Kidney (tissue), 14 donors: ENCODE results near the gene PDE6D. TPM values are rescaled to one million over a fixed set of nuclear protein-coding genes. Genes with fewer than 3 reads are reported as not detected.

Experiments
- DNase-seq, 5 donors: peaks; one replicate each; pipeline ENCODE4 v3.0.0-alpha.2; 2013 to 2020
- FAIRE-seq: peaks from 2 replicates; lab custom pipeline; 2012; peaks lifted over from hg19 to GRCh38; lab: Jason Lieb, UNC
- H3K27ac ChIP-seq, 2 donors: one replicate each; pipeline ENCODE4 v1.7.0; 2013; ENCODE audit warnings: low read depth in 2 of 2, low read length in 2 of 2, inconsistent platforms in 1 of 2
- H3K27me3 ChIP-seq: one replicate; pipeline ENCODE4 v1.7.1; 2013; ENCODE audit warnings: low read length, inconsistent platforms; ENCODE audit not compliant: control insufficient read depth, insufficient read depth
- H3K36me3 ChIP-seq, 3 donors: one replicate each; pipeline versions ENCODE4 v1.7.0 to v1.7.1; 2013; ENCODE audit warnings: low read length in 3 of 3, control low read depth in 1 of 3, inconsistent platforms in 1 of 3; ENCODE audit not compliant: insufficient read depth in 3 of 3, control insufficient read depth in 2 of 3
- H3K4me1 ChIP-seq, 3 donors: one replicate each; pipeline versions ENCODE4 v1.7.0 to v1.7.1; 2013; ENCODE audit warnings: low read length in 3 of 3, inconsistent platforms in 1 of 3, low read depth in 1 of 3; ENCODE audit not compliant: control insufficient read depth in 2 of 3, insufficient read depth in 2 of 3
- H3K4me3 ChIP-seq, 3 donors: one replicate each; pipeline versions ENCODE4 v1.7.0 to v1.8.1; 2013; ENCODE audit warnings: low read length in 3 of 3, control low read depth in 1 of 3, inconsistent platforms in 1 of 3
- H3K9ac ChIP-seq, 3 donors: one replicate each; pipeline versions ENCODE4 v1.7.0 to v1.7.1; 2013; ENCODE audit warnings: low read length in 3 of 3, control low read depth in 1 of 3, inconsistent platforms in 1 of 3
- H3K9me3 ChIP-seq, 3 donors: one replicate each; pipeline versions ENCODE4 v1.7.0 to v1.7.1; 2013; ENCODE audit warnings: low read length in 3 of 3, control low read depth in 1 of 3, inconsistent platforms in 1 of 3; ENCODE audit not compliant: control insufficient read depth in 2 of 3, insufficient read depth in 1 of 3
- CTCF ChIP-seq: IDR thresholded peaks from 3 replicates; pipeline ENCODE4 v1.5.1; 2012; ENCODE audit warnings: mild to moderate bottlenecking, moderate library complexity, borderline replicate concordance; ENCODE audit not compliant: insufficient read depth; ENCODE audit errors: extremely low read depth
- intact Hi-C: fragments of 100-400 bp; cut with DNase I; formaldehyde crosslinking; loops from one replicate; pipeline ENCODE4 v1.11.1; 2022
- polyA plus RNA-seq: library from polyadenylated mRNA; stranded (reverse); fragments of 350-450 nt; fragmentation: Illumina TruSeq; extraction: RNeasy Lipid Tissue Mini Kit (QIAGEN cat#74804); gene quantifications from one replicate; pipeline ENCODE4 v1.2.3, GENCODE V29; 2014; ENCODE audit warnings: low read depth, low replicate concordance; ENCODE audit not compliant: insufficient read depth
- total RNA-seq: library from RNA; stranded (reverse); fragmentation: NEBNext Ultra II Directional; extraction: Animal tissue kit (Norgen Biotek cat#: 25700); gene quantifications from one replicate; pipeline ENCODE4 v1.2.1, GENCODE V29; 2021
- donor health status: control.
- donor health status: control.
- donor health status: control.
- donor health status: control.
- donor health status: control.
- donor health status: DM: yes; HTN: yes; CAD: no.
- donor health status: Normal renal cell carcinoma (clear cell type).

Gene PDE6D
- total and polyA plus RNA-seq, 2 donors from 2014 or later: 21.7 to 28.2 TPM

GRCh38 chr2:231722721-231723307 is 58.3 kb downstream of the PDE6D start:
- FAIRE-seq: no peak
- Histone ChIP-seq H3K9ac (no peak overlapping the region), H3K4me3 (no peak overlapping the region), H3K9me3 (no peaks in the 10 kb centered on the region), H3K27ac (no peak overlapping the region), H3K27me3 (no peaks in the 10 kb centered on the region), H3K4me1 (no peaks in the 10 kb centered on the region), H3K36me3 (no peaks in the 10 kb centered on the region)
- no peak for DNase-seq
- intact Hi-C loops: no loop called here
- no peak for TF ChIP-seq CTCF

- Histone ChIP-seq H3K4me3 (no peak overlapping the region), H3K27me3 (no peaks in the 10 kb centered on the region), H3K27ac (no peak overlapping the region), H3K4me1 (no peaks in the 10 kb centered on the region), H3K9ac (no peak overlapping the region), H3K36me3 (no peaks in the 10 kb centered on the region), H3K9me3 (no peaks in the 10 kb centered on the region)
- intact Hi-C loops: no loop called here
- FAIRE-seq (no peak), DNase-seq (peak in 1 of 5 donors; percentile 22)
- no peak for TF ChIP-seq CTCF
These were observed 59.8 kb downstream of the PDE6D start for GRCh38 chr2:231720987-231721966.

- no peak for FAIRE-seq
- intact Hi-C loops: no loop called here
- Histone ChIP-seq H3K9ac (no peak overlapping the region), H3K36me3 (no peaks in the 10 kb centered on the region), H3K4me3 (no peak overlapping the region), H3K4me1 (peaks cover 0 to 2% (median 0%) of the 10 kb centered on the region in 3 donors), H3K27ac (no peak overlapping the region), H3K9me3 (no peaks in the 10 kb centered on the region), H3K27me3 (no peaks in the 10 kb centered on the region)
- peak in 1 of 5 donors; percentile 7 for DNase-seq
- no peak for TF ChIP-seq CTCF
These were observed 60.6 kb downstream of the PDE6D start for GRCh38 chr2:231720292-231720986.
